ENCODE data around the gene SURF6. TPM values are rescaled to one million over a fixed set of nuclear protein-coding genes. Genes with fewer than 3 reads are reported as not detected.

The SURF6 gene
- total RNA-seq, 2 experiments from 2014 or later, result 24.9 to 28.3 TPM

- intact Hi-C loops (cut with micrococcal nuclease), result no loop called here
- H3K4me1 Mint-ChIP-seq (ENCODE audit: low read depth), result peaks cover 50% of the 10 kb centered on the region
Observed at GRCh38 chr9:133366435-133366834, 30.4 kb upstream of the SURF6 start.

DNA sequence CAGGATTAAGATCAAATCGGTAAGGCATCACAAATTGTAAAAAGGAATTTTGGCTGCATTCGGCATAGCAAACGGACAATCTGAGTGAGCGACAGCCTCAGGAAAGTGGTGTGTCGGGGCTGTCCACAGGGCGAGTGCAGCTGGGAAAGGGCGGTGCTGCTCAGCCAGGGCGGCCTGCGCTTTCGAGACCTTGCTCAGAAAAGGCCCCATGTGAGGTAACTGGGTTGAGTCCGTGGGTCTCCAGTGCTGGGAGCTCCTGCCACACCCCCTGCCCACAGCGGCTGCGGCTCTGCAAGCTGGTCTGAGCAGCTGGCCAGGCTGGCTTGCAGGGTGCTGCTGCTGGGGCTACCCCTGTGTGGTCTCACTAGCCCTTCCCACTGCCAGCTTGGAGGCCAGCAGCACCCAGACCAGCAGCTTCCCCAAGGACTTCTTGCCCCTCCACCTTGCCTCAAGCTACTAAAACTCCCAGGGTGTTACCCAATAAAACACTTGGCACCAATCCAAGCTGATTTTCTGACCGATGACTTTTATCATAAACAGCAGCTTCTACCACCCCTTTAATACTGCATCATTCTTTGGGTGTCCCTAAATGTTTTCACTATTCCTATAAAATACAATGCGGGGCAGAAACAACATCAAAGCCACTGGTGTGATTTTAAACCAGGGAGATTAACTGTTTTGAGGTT, 26.5 kb upstream of the SURF6 start:
- Mint-ChIP-seq H3K9me3 (no peaks in the 10 kb centered on the region), H3K4me3 (no peak overlapping the region), H3K27ac (no peak overlapping the region), H3K4me1 (ENCODE audit: low read depth) (peaks cover 51% of the 10 kb centered on the region), H3K36me3 (ENCODE audit: low read depth) (peaks cover 63% of the 10 kb centered on the region), H3K27me3 (no peaks in the 10 kb centered on the region)
- intact Hi-C loops (cut with micrococcal nuclease), result no loop called here
- DNase-seq, result no peak
- CTCF ChIA-PET, result interaction anchor here (1.2 to 1.5 kb wide), 2 partner anchors 9 to 124 kb away, joined by 3 to 6 read pairs; no protein-coding TSS in a partner anchor
- ATAC-seq, result no peak
- POLR2A ChIA-PET, result interaction anchor here (1.3 to 28.8 kb wide), 5 partner anchors 10 to 59 kb away, joined by 3 to 872 read pairs (median 7); partner anchors contain the start of genes MED22, RPL7A, SURF1 and SURF2
- TF ChIP-seq CTCF (IDR thresholded peaks at IDR 0.05), result no peak

More at GRCh38 chr9:133366435-133366834, 30.4 kb upstream of the SURF6 start:
- DNase-seq, result no peak
- Mint-ChIP-seq H3K27me3 (no peaks in the 10 kb centered on the region), H3K4me3 (no peak overlapping the region), H3K9me3 (no peaks in the 10 kb centered on the region), H3K27ac (peak overlapping the region; percentile 0), H3K36me3 (ENCODE audit: low read depth) (peaks cover 75% of the 10 kb centered on the region)
- POLR2A ChIA-PET, result interaction anchor here (0.7 to 28.8 kb wide), 4 partner anchors 9 to 336 kb away, joined by 3 to 872 read pairs (median 6); partner anchors contain the start of genes CACFD1, MED22, RPL7A and SURF1
- no peak for TF ChIP-seq CTCF (IDR thresholded peaks at IDR 0.05)
- CTCF ChIA-PET, result interaction anchor here (1.4 kb wide), 1 partner anchor 120 kb away, joined by 4 read pairs; no protein-coding TSS in a partner anchor
- ATAC-seq, result no peak

- Mint-ChIP-seq H3K27me3 (no peaks in the 10 kb centered on the region), H3K4me3 (no peak overlapping the region), H3K27ac (peak overlapping the region; percentile 91), H3K9me3 (no peaks in the 10 kb centered on the region), H3K36me3 (ENCODE audit: low read depth) (peaks cover 58% of the 10 kb centered on the region), H3K4me1 (ENCODE audit: low read depth) (peaks cover 54% of the 10 kb centered on the region)
- ATAC-seq, result no peak
- no peak for DNase-seq
- ChIA-PET POLR2A (interaction anchor here (1.2 to 28.8 kb wide), 5 partner anchors 0 to 56 kb away, joined by 3 to 872 read pairs (median 31); partner anchors contain the start of genes MED22, REXO4, RPL7A and SURF1), CTCF (interaction anchor here (1.2 to 1.5 kb wide), 2 partner anchors 9 to 125 kb away, joined by 3 to 6 read pairs; no protein-coding TSS in a partner anchor)
- no peak for TF ChIP-seq CTCF (IDR thresholded peaks at IDR 0.05)
- intact Hi-C loops (cut with micrococcal nuclease), result no loop called here
Observed at GRCh38 chr9:133361507-133362092, 25.6 kb upstream of the SURF6 start.

GRCh38 chr9:133360400-133361393, 24.7 kb upstream of the SURF6 start:
- peaks cover 52% of the 10 kb centered on the region for H3K4me1 Mint-ChIP-seq (ENCODE audit: low read depth)
- H3K27me3 Mint-ChIP-seq, result no peaks in the 10 kb centered on the region
- DNase-seq (peak; percentile 58), ATAC-seq (no peak)
- CTCF ChIA-PET, result interaction anchor here (0.9 to 1.5 kb wide), 4 partner anchors 10 to 42 kb away, joined by 3 to 6 read pairs (median 4); no protein-coding TSS in a partner anchor
- H3K9me3 Mint-ChIP-seq, result no peaks in the 10 kb centered on the region
- POLR2A ChIA-PET, result interaction anchor here (1.2 to 28.8 kb wide), 4 partner anchors 1 to 57 kb away, joined by 3 to 872 read pairs (median 438); partner anchors contain the start of genes MED22, REXO4, RPL7A and SURF1
- intact Hi-C loops (cut with micrococcal nuclease), result no loop called here
- peaks cover 49% of the 10 kb centered on the region for H3K36me3 Mint-ChIP-seq (ENCODE audit: low read depth)
- H3K4me3 Mint-ChIP-seq, result no peak overlapping the region
- TF ChIP-seq CTCF (IDR thresholded peaks at IDR 0.05), result no peak
- H3K27ac Mint-ChIP-seq, result peak overlapping the region; percentile 91

All from activated CD8-positive, alpha-beta T cell treated with anti-CD3 and anti-CD28 coated beads for 36 hours (primary cell).